GM15510 (cell line): ENCODE results near the gene PTTG1IP2.

Source experiments
- POLR2A ChIP-seq: IDR thresholded peaks from 3 replicates; pipeline ENCODE4 v1.6.1; 2011; ENCODE audit warnings: borderline replicate concordance; ENCODE audit not compliant: insufficient read length; ENCODE audit errors: extremely low read depth

The PTTG1IP2 gene

DNA sequence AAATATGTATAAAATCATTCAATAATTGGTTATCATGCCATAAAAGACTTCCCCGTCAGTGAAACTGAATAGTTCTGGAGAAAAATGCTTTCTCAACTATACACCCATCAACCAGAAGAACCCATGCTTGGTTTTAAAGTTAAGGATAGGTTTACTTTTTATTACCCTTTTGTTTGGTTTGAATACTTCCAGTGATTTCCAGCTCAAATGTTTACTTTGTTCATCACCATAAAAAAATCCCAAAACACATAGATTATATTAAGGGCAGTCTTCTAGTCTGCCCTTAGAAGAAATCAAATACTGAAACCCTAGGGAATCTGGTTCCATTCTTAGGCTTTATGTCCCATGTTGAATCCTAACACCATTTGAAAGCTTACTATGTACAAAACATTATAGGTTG is 49.2 kb downstream of the PTTG1IP2 start:
- TF ChIP-seq POLR2A, result no peak

DNA sequence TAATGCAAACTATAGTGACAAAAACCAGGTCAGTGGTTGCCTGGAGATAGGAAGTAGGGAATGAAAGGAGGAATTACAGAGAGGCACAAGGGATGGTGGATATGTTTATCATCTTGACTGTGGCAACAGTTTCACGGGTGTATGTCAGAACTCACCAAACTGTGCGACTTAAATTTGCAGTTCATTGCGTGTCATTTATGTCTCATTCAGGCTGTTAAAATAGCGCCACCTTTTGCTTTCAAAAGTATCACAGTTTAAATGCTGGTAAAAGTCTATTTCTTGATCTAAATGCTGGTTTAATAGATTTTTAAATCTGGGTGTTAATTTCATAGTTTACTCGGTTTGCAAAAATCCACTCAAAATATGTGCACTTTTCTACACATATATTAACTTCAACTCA is 51.0 kb downstream of the PTTG1IP2 start:
- no peak for TF ChIP-seq POLR2A

DNA sequence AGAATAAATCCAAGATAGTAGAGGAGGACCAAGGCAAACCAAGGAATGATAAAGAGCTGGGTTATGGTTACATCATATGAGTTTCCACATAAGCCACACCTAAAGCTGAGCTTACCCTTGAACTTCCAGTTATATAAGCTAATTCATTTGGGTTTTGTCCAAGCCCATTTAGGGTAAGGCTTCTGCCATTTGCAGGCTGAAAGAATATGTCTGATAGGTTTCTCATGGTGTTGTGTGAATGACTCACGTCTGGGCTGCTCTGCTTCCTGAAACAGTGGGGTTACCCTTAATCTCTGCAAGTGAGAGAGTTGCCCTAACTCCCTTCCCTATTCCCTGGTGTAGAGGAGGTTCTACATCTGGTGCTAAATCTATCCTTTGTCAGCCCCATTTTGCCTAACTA is 60.8 kb downstream of the PTTG1IP2 start:
- TF ChIP-seq POLR2A, result no peak

DNA sequence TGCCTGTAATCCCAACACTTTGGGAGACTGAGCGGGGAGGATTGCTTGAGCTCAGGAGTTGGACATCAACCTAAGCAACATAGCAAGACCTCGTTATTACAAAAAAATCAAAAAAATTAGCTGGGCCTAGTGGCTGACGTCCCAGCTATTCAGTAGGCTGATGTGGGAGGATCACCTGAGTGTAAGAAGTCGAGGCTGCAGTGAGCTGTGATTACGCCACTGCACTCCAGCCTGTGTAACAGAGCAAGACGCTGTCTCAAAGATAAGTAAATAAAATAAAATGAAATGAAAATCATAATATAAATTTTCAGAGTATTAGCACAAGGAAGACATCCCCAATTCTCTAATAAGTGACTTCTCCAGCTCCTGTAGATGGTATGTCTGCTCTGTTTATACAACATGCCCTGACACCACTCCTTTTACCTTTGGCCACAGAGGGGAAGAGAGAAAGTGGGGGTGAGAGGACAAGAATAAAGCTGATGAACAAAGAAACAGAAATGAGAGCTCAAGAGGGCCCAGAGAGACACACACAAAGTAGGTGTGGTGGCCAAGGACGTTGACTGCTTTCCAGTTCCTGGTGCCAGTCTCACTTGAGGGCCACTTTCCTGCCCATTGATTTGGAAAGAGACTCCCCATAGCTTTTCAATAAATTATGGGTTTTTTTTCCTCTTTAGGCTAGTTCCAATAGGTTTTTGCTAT is 62.9 kb downstream of the PTTG1IP2 start:
- TF ChIP-seq POLR2A, result no peak

DNA sequence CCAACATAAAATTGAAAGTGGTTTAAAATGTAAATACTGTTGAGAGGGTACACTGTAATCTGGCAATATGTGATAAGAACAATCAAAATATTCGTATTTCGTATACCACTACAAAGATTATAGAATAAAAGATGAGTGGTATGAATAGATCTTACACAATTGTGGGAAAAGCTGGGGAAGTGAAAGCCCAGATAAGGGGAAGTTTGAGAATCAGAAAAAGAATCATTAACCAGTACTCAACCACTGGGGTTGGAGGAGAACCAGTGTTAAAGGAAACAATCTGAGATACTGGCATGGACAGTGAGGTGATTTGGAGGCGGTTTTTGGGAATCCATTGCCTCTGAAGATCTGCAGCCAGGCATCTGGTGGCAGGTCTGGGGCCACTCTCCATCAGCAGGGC is 67.0 kb downstream of the PTTG1IP2 start:
- no peak for TF ChIP-seq POLR2A

DNA sequence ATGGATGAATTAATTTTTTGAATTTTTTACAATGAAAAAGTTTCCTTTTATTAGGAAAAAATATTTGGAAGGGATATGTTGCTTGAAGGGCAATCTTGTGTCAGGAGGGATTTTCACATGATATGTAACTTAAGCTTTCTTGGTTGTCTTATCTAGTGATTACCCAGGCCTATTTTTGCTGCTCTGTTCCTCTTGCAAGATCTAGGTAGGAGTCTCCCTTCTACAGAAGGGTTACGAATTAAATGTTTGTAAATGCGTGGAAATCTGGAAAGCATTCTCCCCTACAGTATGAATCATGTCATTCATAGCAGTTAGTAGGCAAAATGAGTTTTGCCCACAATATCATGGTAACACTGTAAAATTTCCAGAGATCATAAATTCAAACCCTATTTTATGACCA is 69.0 kb downstream of the PTTG1IP2 start:
- no peak for TF ChIP-seq POLR2A

- TF ChIP-seq POLR2A, result no peak
Measured at GRCh38 chr7:90540406-90540805, 71.0 kb downstream of the PTTG1IP2 start.

DNA sequence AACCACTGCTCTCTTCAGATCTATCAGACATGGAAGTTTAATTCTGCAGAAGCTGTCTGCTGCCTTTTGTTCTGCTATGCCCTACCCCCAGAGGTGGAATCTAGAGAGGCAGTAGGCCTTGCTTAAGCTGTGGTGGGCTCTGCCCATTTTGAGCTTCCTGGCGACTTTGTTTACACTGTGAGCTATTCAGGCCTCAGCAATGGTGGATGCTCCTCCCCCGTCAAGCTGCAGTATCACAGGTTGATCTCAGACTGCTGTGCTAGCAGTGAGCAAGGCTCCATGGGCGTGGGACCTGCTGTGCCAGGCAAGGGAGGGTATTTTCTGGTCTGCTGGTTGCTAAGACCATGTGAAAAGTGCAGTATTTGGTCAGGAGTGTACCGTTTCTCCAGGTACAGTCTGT is 81.6 kb downstream of the PTTG1IP2 start:
- TF ChIP-seq POLR2A, result no peak

- TF ChIP-seq POLR2A, result no peak
Measured at GRCh38 chr7:90552521-90552920, 83.1 kb downstream of the PTTG1IP2 start.

DNA sequence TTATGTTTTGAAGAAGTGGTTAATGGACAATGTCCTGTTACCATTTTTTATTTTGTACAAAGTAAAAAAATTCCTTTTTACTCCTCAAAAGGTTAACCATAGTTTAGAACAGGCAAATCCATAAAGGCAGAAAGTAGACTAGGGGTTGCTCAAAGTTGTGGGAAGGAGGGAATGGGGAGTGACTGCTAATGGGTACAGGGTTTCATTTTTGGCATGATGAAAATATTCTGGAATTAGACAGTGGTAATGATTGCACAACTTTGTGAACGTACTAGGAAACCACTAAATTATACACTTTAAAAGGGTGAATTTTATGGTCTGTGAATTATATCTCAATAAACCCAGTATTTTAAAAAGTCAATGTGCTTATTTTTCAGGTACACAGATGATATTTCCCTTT is 91.3 kb downstream of the PTTG1IP2 start:
- TF ChIP-seq POLR2A, result no peak
